Pulmonary artery endothelial cell (primary cell): ENCODE results near the gene ATP6V1G1. TPM values are rescaled to one million over a fixed set of nuclear protein-coding genes. Genes with fewer than 3 reads are reported as not detected.
"Not testable (repeated sequence)": the region's sequence is repeated elsewhere in the genome, so short reads cannot be mapped to it uniquely, and the experiment has no call there.

Experiments used
- DNase-seq: peaks from one replicate; pipeline ENCODE4 v3.0.0-alpha.2; 2011; ENCODE audit warnings: low read depth, low spot score
- total RNA-seq: library from RNA; depleted of rRNA; stranded (reverse); fragments of >200 nt; gene quantifications from 2 replicates; pipeline ENCODE4 v1.2.3, GENCODE V29; 2014

The ATP6V1G1 gene
- total RNA-seq, 1 donor from 2014 or later = 95.0 TPM

GRCh38 chr9:114578134-114578533 lies 9.4 kb upstream of the ATP6V1G1 start:
- DNase-seq = not testable (repeated sequence)

GRCh38 chr9:114580609-114581193 lies 6.9 kb upstream of the ATP6V1G1 start:
- no peak for DNase-seq

- DNase-seq = no peak
Measured at GRCh38 chr9:114583371-114584155, 4.0 kb upstream of the ATP6V1G1 start.

- DNase-seq = no peak
Measured at GRCh38 chr9:114588210-114588609, 641 bp downstream of the ATP6V1G1 start.

- DNase-seq = no peak
Measured at GRCh38 chr9:114588651-114589526, 1.3 kb downstream of the ATP6V1G1 start.

GRCh38 chr9:114590328-114590727 lies 2.8 kb downstream of the ATP6V1G1 start:
- DNase-seq = no peak

GRCh38 chr9:114591291-114591787 lies 3.8 kb downstream of the ATP6V1G1 start:
- DNase-seq = no peak

- no peak for DNase-seq
Measured at GRCh38 chr9:114591849-114592248, 4.3 kb downstream of the ATP6V1G1 start.

GRCh38 chr9:114592356-114592755 lies 4.8 kb downstream of the ATP6V1G1 start:
- no peak for DNase-seq

GRCh38 chr9:114594136-114594535 lies 6.6 kb downstream of the ATP6V1G1 start:
- DNase-seq = no peak

GRCh38 chr9:114600502-114601248 lies 13.1 kb downstream of the ATP6V1G1 start:
- not testable (repeated sequence) for DNase-seq

- not testable (repeated sequence) for DNase-seq
Measured at GRCh38 chr9:114601787-114602186, 14.2 kb downstream of the ATP6V1G1 start.

- DNase-seq = no peak
Measured at GRCh38 chr9:114602620-114603019, 15.1 kb downstream of the ATP6V1G1 start.

GRCh38 chr9:114603248-114603647 lies 15.7 kb downstream of the ATP6V1G1 start:
- DNase-seq = no peak

- no peak for DNase-seq
Measured at GRCh38 chr9:114604989-114605388, 17.4 kb downstream of the ATP6V1G1 start.

GRCh38 chr9:114606068-114606467 lies 18.5 kb downstream of the ATP6V1G1 start:
- DNase-seq = no peak

- no peak for DNase-seq
Measured at GRCh38 chr9:114606597-114607207, 19.1 kb downstream of the ATP6V1G1 start.

GRCh38 chr9:114607671-114608524 lies 20.3 kb downstream of the ATP6V1G1 start:
- no peak for DNase-seq

GRCh38 chr9:114608525-114608796 lies 20.9 kb downstream of the ATP6V1G1 start:
- no peak for DNase-seq
